ENCODE results near the gene QRICH2.
"Not testable (repeated sequence)": the region's sequence is repeated elsewhere in the genome, so short reads cannot be mapped to it uniquely, and the experiment has no call there.

The QRICH2 gene

GRCh38 chr17:76260220-76260619 lies 47.9 kb downstream of the QRICH2 start:
- ATAC-seq (replicated peaks): no peak
- Mint-ChIP-seq H3K4me3 (no peak overlapping the region), H3K36me3 (peaks cover 0 to 3% of the 10 kb centered on the region in 2 donors), H3K4me1 (peaks cover 44 to 56% of the 10 kb centered on the region in 2 donors), H3K9me3 (no peaks in the 10 kb centered on the region), H3K27me3 (no peaks in the 10 kb centered on the region), H3K27ac (no peak overlapping the region)
- no peak for DNase-seq

- H3K4me3 Mint-ChIP-seq; DNase-seq; H3K9me3 Mint-ChIP-seq; H3K36me3 Mint-ChIP-seq; H3K27me3 Mint-ChIP-seq; H3K27ac Mint-ChIP-seq; ATAC-seq (replicated peaks): not testable (repeated sequence)
- H3K4me1 Mint-ChIP-seq: peaks cover 35 to 44% of the 10 kb centered on the region in 2 donors
Observed at GRCh38 chr17:76256430-76257050, 51.5 kb downstream of the QRICH2 start.

DNA sequence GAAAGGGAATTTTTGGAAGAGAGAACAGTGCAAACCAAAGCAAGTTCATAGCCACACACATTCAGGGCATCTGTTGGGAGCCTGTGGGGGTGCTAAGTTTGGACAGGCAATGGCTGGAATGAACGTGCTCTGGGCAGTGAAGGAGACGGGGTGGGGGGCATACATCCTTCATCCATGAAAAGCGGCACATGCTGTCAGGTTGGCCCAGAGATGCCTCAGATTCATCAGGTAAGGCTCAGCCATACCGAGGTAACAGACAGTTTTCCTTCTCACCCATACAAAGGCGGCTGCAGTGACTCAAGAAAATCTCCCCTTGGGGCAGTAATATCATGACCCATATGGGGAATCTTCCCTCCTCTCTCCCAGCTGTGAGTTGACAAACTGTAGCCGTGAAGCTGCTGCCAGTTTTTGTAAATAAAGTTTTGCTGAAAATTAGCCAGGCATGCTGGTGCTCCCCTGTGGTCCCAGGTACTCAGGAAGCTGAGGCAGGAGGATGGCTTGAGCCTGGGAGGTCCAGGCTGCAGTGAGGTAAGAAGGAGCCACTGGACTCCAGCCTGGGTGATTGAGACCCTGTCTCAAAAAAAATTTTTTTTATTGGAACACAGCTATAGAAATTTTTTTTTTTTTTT lies 52.2 kb downstream of the QRICH2 start:
- DNase-seq: no peak
- ATAC-seq (replicated peaks): no peak
- H3K27ac Mint-ChIP-seq: no peak overlapping the region
- H3K36me3 Mint-ChIP-seq: peaks cover 0 to 3% of the 10 kb centered on the region in 2 donors
- no peaks in the 10 kb centered on the region for H3K27me3 Mint-ChIP-seq
- H3K9me3 Mint-ChIP-seq: peaks cover 0 to 1% of the 10 kb centered on the region in 2 donors
- H3K4me3 Mint-ChIP-seq: no peak overlapping the region
- peaks cover 33 to 43% of the 10 kb centered on the region in 2 donors for H3K4me1 Mint-ChIP-seq

DNA sequence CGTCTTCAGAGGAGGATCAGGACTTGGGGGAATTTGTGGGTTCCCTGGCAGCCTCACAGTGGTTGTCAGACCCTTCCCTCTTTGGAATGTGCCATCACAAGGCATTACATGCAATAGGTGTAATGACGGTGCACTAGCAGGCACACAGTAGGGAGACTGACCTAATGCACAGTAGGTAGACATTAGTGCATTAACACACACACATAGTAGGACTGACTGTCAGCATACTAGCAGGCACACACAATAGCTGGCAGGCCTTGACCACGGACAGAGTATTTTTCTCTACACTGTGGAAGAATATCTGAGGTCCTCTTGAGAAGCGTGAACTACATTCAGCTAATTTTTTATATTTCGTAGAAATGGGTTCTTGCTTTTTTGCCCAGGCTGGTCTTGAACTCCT lies 53.8 kb downstream of the QRICH2 start:
- H3K27ac Mint-ChIP-seq: no peak overlapping the region

DNA sequence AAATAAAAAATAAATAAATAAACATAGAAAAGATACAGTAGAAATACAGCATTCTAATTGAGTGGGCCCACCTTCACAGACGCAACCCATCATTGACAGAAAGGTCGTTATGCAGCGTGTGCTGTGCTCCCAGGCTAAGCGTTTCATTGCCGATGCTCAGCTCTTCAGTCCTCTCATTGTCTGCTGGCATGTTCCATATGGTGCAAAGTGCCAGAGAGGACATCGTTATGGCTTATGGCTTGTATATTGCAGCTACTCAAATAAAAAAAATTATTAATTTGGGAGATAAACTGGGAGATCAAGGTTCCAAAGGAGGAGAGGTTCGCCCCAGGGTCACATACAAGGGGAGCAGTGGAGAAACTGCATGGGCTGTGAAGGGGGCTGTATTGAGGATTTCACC lies 54.2 kb downstream of the QRICH2 start:
- peaks cover 23 to 31% of the 10 kb centered on the region in 2 donors for H3K4me1 Mint-ChIP-seq
- H3K27ac Mint-ChIP-seq: no peak overlapping the region
- H3K27me3 Mint-ChIP-seq: no peaks in the 10 kb centered on the region
- no peak for ATAC-seq (replicated peaks)
- peaks cover 0 to 1% of the 10 kb centered on the region in 2 donors for H3K9me3 Mint-ChIP-seq
- no peak overlapping the region for H3K4me3 Mint-ChIP-seq
- no peak for DNase-seq
- H3K36me3 Mint-ChIP-seq: peaks cover 0 to 3% of the 10 kb centered on the region in 2 donors

More for the DNA sequence above, 53.8 kb downstream of the QRICH2 start:
- ATAC-seq (replicated peaks) (no peak), DNase-seq (no peak)
- Mint-ChIP-seq H3K4me1 (peaks cover 23 to 31% of the 10 kb centered on the region in 2 donors), H3K36me3 (peaks cover 0 to 3% of the 10 kb centered on the region in 2 donors), H3K4me3 (no peak overlapping the region), H3K27me3 (no peaks in the 10 kb centered on the region), H3K9me3 (peaks cover 0 to 1% of the 10 kb centered on the region in 2 donors)

GRCh38 chr17:76252967-76253766 lies 54.9 kb downstream of the QRICH2 start:
- H3K9me3 Mint-ChIP-seq, DNase-seq: not testable (repeated sequence)
- peaks cover 25 to 36% of the 10 kb centered on the region in 2 donors for H3K4me1 Mint-ChIP-seq

GRCh38 chr17:76252040-76252954 lies 55.8 kb downstream of the QRICH2 start:
- Mint-ChIP-seq H3K27me3 (no peaks in the 10 kb centered on the region), H3K4me1 (peaks cover 30 to 43% of the 10 kb centered on the region in 2 donors), H3K36me3 (peaks cover 0 to 3% of the 10 kb centered on the region in 2 donors), H3K9me3 (peaks cover 0 to 1% of the 10 kb centered on the region in 2 donors), H3K27ac (peak overlapping the region; percentile 92), H3K4me3 (peak overlapping the region; percentile 64 to 70)
- peak; percentile 36 for DNase-seq
- ATAC-seq (replicated peaks): peak; percentile 98

More at GRCh38 chr17:76252967-76253766, 54.9 kb downstream of the QRICH2 start:
- ATAC-seq (replicated peaks): peak in 1 of 2 donors; percentile 33
- Mint-ChIP-seq H3K4me3 (peak overlapping the region; percentile 64 to 70), H3K27ac (peak overlapping the region; percentile 92)
- H3K27me3 Mint-ChIP-seq, H3K36me3 Mint-ChIP-seq: not testable (repeated sequence)

DNA sequence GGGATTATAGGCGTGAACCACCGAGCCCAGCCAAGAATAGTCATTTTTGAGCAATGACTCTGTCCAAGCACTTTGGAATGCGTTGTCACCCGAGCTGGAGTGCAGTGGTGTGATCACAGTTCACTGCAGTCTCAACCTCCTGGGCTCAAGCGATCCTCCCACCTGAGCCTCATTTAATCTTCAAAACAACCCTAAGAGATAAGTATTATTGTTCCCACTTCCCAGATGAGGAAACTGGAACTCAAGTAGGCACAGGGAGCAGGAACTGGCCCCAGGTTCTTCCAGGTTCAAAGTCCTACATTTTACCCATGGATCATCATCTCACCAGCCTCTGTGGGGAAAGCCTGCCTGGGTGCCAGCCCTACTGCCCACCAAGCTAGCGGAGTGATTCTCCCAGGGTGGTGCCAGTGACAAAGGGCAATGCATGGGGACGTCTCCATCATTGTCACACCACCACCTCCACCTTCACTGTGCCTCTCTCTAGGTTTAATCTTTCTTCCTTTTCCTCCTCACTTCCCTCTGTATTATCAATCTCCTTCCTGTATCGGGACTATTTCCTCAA lies 56.5 kb downstream of the QRICH2 start:
- H3K9me3 Mint-ChIP-seq: peaks cover 0 to 1% of the 10 kb centered on the region in 2 donors
- no peak for DNase-seq
- peaks cover 27 to 43% of the 10 kb centered on the region in 2 donors for H3K4me1 Mint-ChIP-seq
- H3K4me3 Mint-ChIP-seq: peak overlapping the region; percentile 64 to 70
- peaks cover 0 to under 1% of the 10 kb centered on the region in 2 donors for H3K27me3 Mint-ChIP-seq
- ATAC-seq (replicated peaks): peak; percentile 19 to 20
- H3K36me3 Mint-ChIP-seq: no peaks in the 10 kb centered on the region
- H3K27ac Mint-ChIP-seq: peak overlapping the region; percentile 92

DNA sequence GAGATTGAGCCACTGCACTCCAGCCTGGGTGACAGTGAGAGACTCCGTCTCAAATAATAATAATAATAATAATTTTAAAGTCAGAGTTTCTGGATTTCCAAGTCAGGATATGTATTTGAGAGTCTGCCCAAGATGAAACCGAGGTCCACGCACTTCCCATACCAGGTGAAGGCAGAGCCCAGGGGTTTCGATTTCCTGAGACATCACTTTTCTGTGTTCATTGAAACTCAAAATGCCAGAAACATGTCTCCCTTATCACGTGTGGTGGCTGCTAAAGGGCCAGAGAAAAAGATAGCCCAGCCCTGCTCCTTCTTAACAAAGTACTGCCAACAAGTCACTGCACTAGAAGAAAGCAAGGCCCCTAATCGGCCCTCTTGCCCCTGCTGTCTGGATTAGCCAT lies 57.9 kb downstream of the QRICH2 start:
- Mint-ChIP-seq H3K4me3 (no peak overlapping the region), H3K9me3 (peaks cover 0 to 1% of the 10 kb centered on the region in 2 donors), H3K27ac (no peak overlapping the region), H3K27me3 (peaks cover 0 to 5% of the 10 kb centered on the region in 2 donors), H3K4me1 (peaks cover 27 to 48% of the 10 kb centered on the region in 2 donors), H3K36me3 (no peaks in the 10 kb centered on the region)
- no peak for DNase-seq
- no peak for ATAC-seq (replicated peaks)

GRCh38 chr17:76248013-76248782 lies 59.9 kb downstream of the QRICH2 start:
- H3K4me1 Mint-ChIP-seq: peaks cover 35 to 57% of the 10 kb centered on the region in 2 donors
- no peaks in the 10 kb centered on the region for H3K36me3 Mint-ChIP-seq
- H3K27ac Mint-ChIP-seq: peak overlapping the region; percentile 27

GRCh38 chr17:76247304-76247703 lies 60.8 kb downstream of the QRICH2 start:
- DNase-seq (no peak), ATAC-seq (replicated peaks) (no peak)
- Mint-ChIP-seq H3K36me3 (no peaks in the 10 kb centered on the region), H3K27ac (peak overlapping the region; percentile 42), H3K9me3 (peaks cover 0 to 1% of the 10 kb centered on the region in 2 donors), H3K4me1 (peaks cover 31 to 52% of the 10 kb centered on the region in 2 donors), H3K27me3 (peaks cover 14 to 17% of the 10 kb centered on the region in 2 donors), H3K4me3 (no peak overlapping the region)

More at GRCh38 chr17:76248013-76248782, 59.9 kb downstream of the QRICH2 start:
- ATAC-seq (replicated peaks) (no peak), DNase-seq (no peak)
- Mint-ChIP-seq H3K27me3 (peaks cover 5 to 12% of the 10 kb centered on the region in 2 donors), H3K4me3 (no peak overlapping the region), H3K9me3 (peaks cover 0 to 1% of the 10 kb centered on the region in 2 donors)

DNA sequence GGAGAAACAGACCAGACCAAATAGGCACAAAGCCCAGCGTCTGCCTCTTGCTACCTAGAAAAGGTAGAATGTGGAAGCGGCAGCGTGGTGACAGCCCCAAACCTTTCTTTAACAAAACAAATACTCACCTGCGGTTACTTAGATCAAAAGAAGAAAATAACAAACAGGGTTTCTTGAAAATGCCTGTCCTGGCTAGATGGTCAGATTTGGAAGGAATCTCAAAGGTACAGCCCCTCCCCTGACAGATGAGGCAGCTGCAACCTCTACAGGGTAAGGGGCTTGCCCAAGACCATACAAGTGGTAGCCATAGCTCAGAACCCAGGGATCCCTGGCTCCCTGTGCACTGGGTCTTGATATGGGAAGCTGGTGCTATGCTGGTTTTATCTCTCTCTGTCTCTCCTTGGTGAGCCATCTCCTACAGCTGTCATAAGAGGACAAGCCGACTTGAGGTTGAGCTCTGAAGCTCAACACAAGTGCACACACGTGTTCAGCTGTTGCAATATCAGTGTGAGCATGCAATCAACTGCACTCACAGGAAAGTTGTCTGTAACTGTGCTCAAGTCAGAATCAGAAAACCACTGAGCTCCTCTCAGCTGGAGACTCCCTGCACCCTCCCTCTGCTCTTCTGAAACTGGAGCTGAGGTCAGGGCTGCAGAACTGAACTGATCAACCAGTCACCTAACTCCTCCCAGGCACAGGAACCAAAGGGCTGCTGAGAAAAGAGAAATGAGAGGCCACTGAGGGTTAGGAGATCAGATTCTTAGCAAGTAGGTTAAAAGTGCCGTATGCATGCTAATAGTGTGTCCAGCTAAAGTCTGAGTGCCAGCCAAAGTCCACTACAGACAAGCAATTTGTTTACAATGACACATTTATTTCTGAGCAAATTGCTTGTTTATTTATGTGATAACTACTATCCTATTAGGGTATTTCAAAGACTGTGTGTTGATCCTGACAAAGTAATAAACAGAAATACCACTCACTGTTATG lies 61.7 kb downstream of the QRICH2 start:
- H3K4me1 Mint-ChIP-seq: peaks cover 25 to 50% of the 10 kb centered on the region in 2 donors
- no peaks in the 10 kb centered on the region for H3K9me3 Mint-ChIP-seq
- DNase-seq (peak; percentile 80), ATAC-seq (replicated peaks) (peak; percentile 100)
- peak overlapping the region; percentile 75 for H3K27ac Mint-ChIP-seq
- H3K27me3 Mint-ChIP-seq: peaks cover 20 to 21% of the 10 kb centered on the region in 2 donors
- peak overlapping the region; percentile 55 to 58 for H3K4me3 Mint-ChIP-seq
- no peaks in the 10 kb centered on the region for H3K36me3 Mint-ChIP-seq
